Activated naive CD4-positive, alpha-beta T cell treated with anti-CD3 and anti-CD28 coated beads, Interleukin-2, amount 50 U/mL, for 24 hours (primary cell): ENCODE data around the gene C9orf72.
"Not testable (repeated sequence)": the region's sequence is repeated elsewhere in the genome, so short reads cannot be mapped to it uniquely, and the experiment has no call there.

Experiments
- H3K27ac Mint-ChIP-seq: one replicate; pipeline ENCODE4 v1.8.0; 2021; ENCODE audit warnings: mild to moderate bottlenecking, mixed read lengths
- H3K27me3 Mint-ChIP-seq: one replicate; pipeline ENCODE4 v1.8.0; 2021; ENCODE audit warnings: mixed read lengths
- H3K36me3 Mint-ChIP-seq: one replicate; pipeline ENCODE4 v1.8.0; 2021; ENCODE audit warnings: mixed read lengths
- H3K4me1 Mint-ChIP-seq: one replicate; pipeline ENCODE4 v1.8.0; 2021; ENCODE audit warnings: mixed read lengths
- H3K4me3 Mint-ChIP-seq: one replicate; pipeline ENCODE4 v1.8.0; 2021; ENCODE audit warnings: mild to moderate bottlenecking, mixed read lengths
- H3K9me3 Mint-ChIP-seq: one replicate; pipeline ENCODE4 v1.8.0; 2021; ENCODE audit warnings: mixed read lengths

C9orf72 gene

GRCh38 chr9:27572918-27573633 lies at the start of gene C9orf72:
Gene C9orf72 (minus strand): TSS chr9:27573481. CDS start chr9:27567120, 6,361 bp downstream.
- Mint-ChIP-seq H3K4me3 (peak within 1 kb of the TSS; percentile 93), H3K36me3 (no peaks in the 10 kb centered on the region), H3K27ac (peak within 1 kb of the TSS; percentile 100), H3K4me1 (peaks cover 48% of the 10 kb centered on the region), H3K9me3 (peaks cover 2% of the 10 kb centered on the region), H3K27me3 (no peaks in the 10 kb centered on the region)

- H3K9me3 Mint-ChIP-seq: no peaks in the 10 kb centered on the region
- H3K4me1 Mint-ChIP-seq: no peaks in the 10 kb centered on the region
- no peak overlapping the region for H3K27ac Mint-ChIP-seq
- H3K4me3 Mint-ChIP-seq: no peak overlapping the region
- H3K27me3 Mint-ChIP-seq: peaks cover 4% of the 10 kb centered on the region
- no peaks in the 10 kb centered on the region for H3K36me3 Mint-ChIP-seq
Observed at GRCh38 chr9:27622693-27623340, 49.5 kb upstream of the C9orf72 start.

GRCh38 chr9:27619743-27620142 lies 46.5 kb upstream of the C9orf72 start:
- Mint-ChIP-seq H3K27me3 (peaks cover 7% of the 10 kb centered on the region), H3K9me3 (no peaks in the 10 kb centered on the region)

DNA sequence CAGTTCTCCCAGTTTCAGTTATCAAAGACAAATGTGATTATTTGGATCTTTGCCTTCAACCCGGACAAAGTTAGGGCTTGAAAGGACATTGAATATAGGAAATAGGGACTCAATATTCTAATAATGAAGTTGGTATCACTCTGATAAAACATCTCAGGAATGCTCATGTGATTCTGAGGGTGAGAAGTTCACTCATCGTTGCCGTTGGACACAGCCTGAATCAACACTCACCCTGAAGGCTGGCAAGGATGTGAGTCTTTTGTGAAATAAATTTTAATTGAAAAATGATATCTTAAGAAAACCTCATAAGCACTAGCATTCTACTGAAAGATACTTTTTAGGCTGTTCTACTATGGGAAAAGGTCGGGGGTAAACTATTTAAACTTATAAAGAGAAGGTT lies 44.8 kb upstream of the C9orf72 start:
- Mint-ChIP-seq H3K4me1 (no peaks in the 10 kb centered on the region), H3K27ac (no peak overlapping the region), H3K9me3 (no peaks in the 10 kb centered on the region), H3K27me3 (peaks cover 8% of the 10 kb centered on the region), H3K36me3 (no peaks in the 10 kb centered on the region), H3K4me3 (no peak overlapping the region)

More at GRCh38 chr9:27619743-27620142, 46.5 kb upstream of the C9orf72 start:
- no peak overlapping the region for H3K4me3 Mint-ChIP-seq
- H3K4me1 Mint-ChIP-seq: no peaks in the 10 kb centered on the region
- no peaks in the 10 kb centered on the region for H3K36me3 Mint-ChIP-seq
- no peak overlapping the region for H3K27ac Mint-ChIP-seq

- no peak overlapping the region for H3K27ac Mint-ChIP-seq
- H3K27me3 Mint-ChIP-seq: peaks cover 8% of the 10 kb centered on the region
- H3K9me3 Mint-ChIP-seq: no peaks in the 10 kb centered on the region
- H3K4me3 Mint-ChIP-seq: no peak overlapping the region
- H3K4me1 Mint-ChIP-seq: no peaks in the 10 kb centered on the region
- no peaks in the 10 kb centered on the region for H3K36me3 Mint-ChIP-seq
Observed at GRCh38 chr9:27614551-27614950, 41.3 kb upstream of the C9orf72 start.

DNA sequence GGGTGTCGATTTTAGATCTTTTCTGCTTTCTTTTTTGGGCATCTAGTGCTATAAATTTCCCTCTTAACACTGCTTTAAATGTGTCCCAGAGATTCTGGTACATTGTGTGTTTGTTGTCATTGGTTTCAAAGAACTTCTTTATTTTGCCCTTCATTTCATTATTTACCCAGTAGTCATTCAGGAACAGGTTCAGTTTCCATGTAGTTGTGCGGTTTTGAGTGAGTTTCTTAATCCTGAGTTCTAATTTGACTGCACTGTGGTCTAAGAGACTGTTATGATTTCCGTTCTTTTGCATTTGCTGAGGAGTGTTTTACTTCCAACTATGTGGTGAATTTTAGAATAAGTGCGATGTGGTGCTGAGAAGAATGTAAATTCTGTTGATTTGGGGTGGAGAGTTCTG lies 38.8 kb upstream of the C9orf72 start:
- not testable (repeated sequence) for H3K9me3 Mint-ChIP-seq, H3K27me3 Mint-ChIP-seq, H3K4me1 Mint-ChIP-seq, H3K36me3 Mint-ChIP-seq, H3K4me3 Mint-ChIP-seq, H3K27ac Mint-ChIP-seq

- Mint-ChIP-seq H3K27me3 (peaks cover 7% of the 10 kb centered on the region), H3K4me3 (no peak overlapping the region), H3K36me3 (no peaks in the 10 kb centered on the region), H3K4me1 (no peaks in the 10 kb centered on the region), H3K9me3 (no peaks in the 10 kb centered on the region), H3K27ac (no peak overlapping the region)
Observed at GRCh38 chr9:27610622-27611021, 37.3 kb upstream of the C9orf72 start.

DNA sequence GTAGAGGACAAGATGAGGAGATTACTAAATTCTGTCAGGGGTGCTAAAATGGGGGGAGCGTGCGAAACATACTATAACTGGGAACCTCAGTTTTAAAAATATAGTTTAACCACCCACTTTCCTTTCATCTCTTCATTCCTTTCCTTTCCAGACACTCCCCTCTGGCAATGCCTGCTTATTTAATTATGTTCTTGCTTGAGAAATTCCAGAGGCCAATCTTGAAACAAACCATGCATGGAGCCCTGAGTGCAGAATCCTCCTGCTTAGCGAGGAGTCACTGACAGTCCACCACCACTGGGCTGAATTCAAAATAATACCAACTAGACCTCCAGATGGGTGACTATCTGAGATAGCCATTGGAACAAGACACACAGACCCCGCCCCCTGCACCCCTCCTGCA lies 29.7 kb upstream of the C9orf72 start:
- no peak overlapping the region for H3K27ac Mint-ChIP-seq
- H3K4me1 Mint-ChIP-seq: no peaks in the 10 kb centered on the region
- H3K36me3 Mint-ChIP-seq: no peaks in the 10 kb centered on the region
- no peak overlapping the region for H3K4me3 Mint-ChIP-seq
- no peaks in the 10 kb centered on the region for H3K9me3 Mint-ChIP-seq
- peaks cover 4% of the 10 kb centered on the region for H3K27me3 Mint-ChIP-seq

- Mint-ChIP-seq H3K4me3 (no peak overlapping the region), H3K4me1 (no peaks in the 10 kb centered on the region), H3K36me3 (no peaks in the 10 kb centered on the region), H3K27me3 (peaks cover 4% of the 10 kb centered on the region), H3K27ac (no peak overlapping the region), H3K9me3 (no peaks in the 10 kb centered on the region)
Observed at GRCh38 chr9:27602142-27602861, 29.0 kb upstream of the C9orf72 start.

DNA sequence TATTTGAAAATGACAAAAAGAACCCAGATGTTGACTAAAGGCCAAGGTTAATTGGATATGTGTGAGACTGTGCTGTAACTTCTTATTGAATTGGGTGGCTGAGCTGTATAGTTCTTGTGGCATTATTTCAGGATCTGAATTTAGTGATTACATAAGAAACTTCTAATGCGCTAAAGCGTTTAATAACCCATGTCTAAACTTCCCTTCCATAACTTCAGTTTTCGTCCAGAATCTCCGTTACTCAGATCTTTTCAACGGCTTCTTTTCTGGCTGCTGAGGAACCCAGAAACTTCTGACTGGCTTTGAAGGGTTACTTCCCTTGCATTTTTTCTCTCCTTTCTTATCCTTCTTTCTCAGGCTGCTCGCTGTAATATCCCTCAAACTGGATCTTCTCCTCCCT lies 28.1 kb upstream of the C9orf72 start:
- Mint-ChIP-seq H3K9me3 (no peaks in the 10 kb centered on the region), H3K27me3 (peaks cover 4% of the 10 kb centered on the region), H3K27ac (no peak overlapping the region), H3K36me3 (no peaks in the 10 kb centered on the region), H3K4me3 (no peak overlapping the region), H3K4me1 (no peaks in the 10 kb centered on the region)

DNA sequence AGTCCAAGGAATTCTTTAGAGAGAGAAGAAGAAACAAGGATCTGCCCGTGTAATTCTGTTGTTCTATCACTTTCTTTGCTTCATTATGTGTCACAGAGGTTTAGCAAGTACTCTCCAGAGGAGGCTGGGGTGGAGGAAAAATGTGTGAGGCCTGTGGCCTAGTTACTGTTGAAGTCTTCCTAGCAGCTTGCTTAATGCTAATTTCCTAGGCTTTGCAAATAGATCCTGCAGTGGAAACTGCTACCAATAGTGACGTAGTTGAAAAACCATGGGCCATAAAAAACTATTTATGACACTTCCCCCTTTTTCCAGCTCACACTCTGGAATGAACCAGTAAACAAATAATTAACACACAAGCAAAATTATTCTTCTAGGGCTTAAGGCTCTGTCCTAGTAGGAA lies 27.0 kb upstream of the C9orf72 start:
- Mint-ChIP-seq H3K36me3 (no peaks in the 10 kb centered on the region), H3K27me3 (peaks cover 4% of the 10 kb centered on the region), H3K27ac (no peak overlapping the region), H3K4me3 (no peak overlapping the region), H3K4me1 (no peaks in the 10 kb centered on the region), H3K9me3 (no peaks in the 10 kb centered on the region)

DNA sequence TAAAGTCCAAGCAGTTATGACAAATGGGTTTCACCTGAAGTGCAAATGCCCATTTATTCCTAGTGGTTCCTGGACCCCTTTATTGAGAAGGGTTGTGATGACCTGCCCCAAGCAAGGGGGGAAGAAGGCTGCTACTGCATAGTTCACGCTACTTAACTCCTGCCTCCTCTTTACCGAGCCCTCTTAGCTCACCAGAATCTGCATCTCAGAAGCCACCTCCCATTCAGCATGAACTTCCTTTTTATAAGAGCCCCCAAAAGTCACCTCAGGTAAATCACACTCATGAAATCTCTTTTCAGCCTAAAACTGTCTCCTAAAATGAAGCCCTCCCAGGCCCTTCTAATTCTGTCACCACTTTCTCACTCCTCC lies 26.6 kb upstream of the C9orf72 start:
- H3K4me3 Mint-ChIP-seq: no peak overlapping the region

GRCh38 chr9:27599102-27599869 lies 26.0 kb upstream of the C9orf72 start:
- no peaks in the 10 kb centered on the region for H3K9me3 Mint-ChIP-seq
- no peak overlapping the region for H3K27ac Mint-ChIP-seq
- no peaks in the 10 kb centered on the region for H3K4me1 Mint-ChIP-seq
- no peak overlapping the region for H3K4me3 Mint-ChIP-seq
- H3K36me3 Mint-ChIP-seq: no peaks in the 10 kb centered on the region
- peaks cover 4% of the 10 kb centered on the region for H3K27me3 Mint-ChIP-seq

More for the DNA sequence above, 26.6 kb upstream of the C9orf72 start:
- H3K4me1 Mint-ChIP-seq: no peaks in the 10 kb centered on the region
- no peaks in the 10 kb centered on the region for H3K9me3 Mint-ChIP-seq
- H3K36me3 Mint-ChIP-seq: no peaks in the 10 kb centered on the region
- H3K27ac Mint-ChIP-seq: no peak overlapping the region
- peaks cover 4% of the 10 kb centered on the region for H3K27me3 Mint-ChIP-seq

DNA sequence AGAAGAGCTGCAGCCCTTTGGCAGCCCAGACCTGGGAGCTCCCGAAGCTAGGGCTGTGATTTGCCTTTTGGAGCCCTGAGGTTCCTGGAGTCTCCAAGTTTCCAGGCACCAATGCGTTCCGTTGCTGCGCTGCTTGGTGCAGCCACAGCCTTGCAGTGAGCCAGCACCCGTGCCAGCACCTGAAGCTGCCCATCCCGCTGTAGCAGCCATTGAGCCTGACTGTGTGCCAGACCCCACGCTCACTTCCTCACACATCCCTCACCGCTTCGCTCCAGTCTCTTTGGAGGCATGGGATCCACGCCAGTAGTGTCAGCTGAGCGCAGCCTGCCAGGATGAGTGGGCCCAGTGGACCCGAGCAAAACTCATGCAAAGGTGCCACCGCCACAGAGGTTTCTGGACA lies 22.5 kb upstream of the C9orf72 start:
- no peaks in the 10 kb centered on the region for H3K4me1 Mint-ChIP-seq
- H3K27ac Mint-ChIP-seq: no peak overlapping the region
- no peaks in the 10 kb centered on the region for H3K9me3 Mint-ChIP-seq
- no peak overlapping the region for H3K4me3 Mint-ChIP-seq
- peaks cover 5% of the 10 kb centered on the region for H3K27me3 Mint-ChIP-seq
- H3K36me3 Mint-ChIP-seq: no peaks in the 10 kb centered on the region

- no peak overlapping the region for H3K27ac Mint-ChIP-seq
- peaks cover 19% of the 10 kb centered on the region for H3K27me3 Mint-ChIP-seq
- H3K4me3 Mint-ChIP-seq: no peak overlapping the region
- H3K4me1 Mint-ChIP-seq: no peaks in the 10 kb centered on the region
- peaks cover 5% of the 10 kb centered on the region for H3K36me3 Mint-ChIP-seq
- no peaks in the 10 kb centered on the region for H3K9me3 Mint-ChIP-seq
Observed at GRCh38 chr9:27591672-27592071, 18.4 kb upstream of the C9orf72 start.
